Mesenchymal stem cell (in vitro differentiated cells and primary cell): ENCODE results near the gene UGT2B7.

ENCODE experiments used
- DNase-seq: peaks from one replicate; pipeline ENCODE4 v3.0.0-alpha.2; 2013
- H2AFZ ChIP-seq: one replicate; pipeline ENCODE4 v1.6.1; 2013; ENCODE audit warnings: low read depth, mild to moderate bottlenecking, control low read depth, inconsistent platforms, low read length, moderate library complexity
- H2AK5ac ChIP-seq: 2 replicates; pipeline ENCODE4 v1.6.1; 2013; ENCODE audit warnings: low read length, moderate library complexity, mild to moderate bottlenecking, inconsistent platforms; ENCODE audit not compliant: severe bottlenecking
- H2BK120ac ChIP-seq: one replicate; pipeline ENCODE4 v1.6.1; 2013; ENCODE audit warnings: low read depth, mild to moderate bottlenecking, inconsistent platforms, low read length, moderate library complexity
- H2BK12ac ChIP-seq, 2 experiments: one replicate each; pipeline ENCODE4 v1.6.1; 2013; ENCODE audit warnings: inconsistent platforms in 2 of 2, low read length in 2 of 2, mild to moderate bottlenecking in 2 of 2, moderate library complexity in 2 of 2, control low read depth in 1 of 2
- H2BK15ac ChIP-seq: one replicate; pipeline ENCODE4 v1.6.1; 2013; ENCODE audit warnings: mild to moderate bottlenecking, low read depth, inconsistent platforms; ENCODE audit not compliant: poor library complexity, severe bottlenecking
- H2BK5ac ChIP-seq: 2 replicates; pipeline ENCODE4 v1.6.1; 2013; ENCODE audit warnings: low read depth, mild to moderate bottlenecking, low read length, control low read depth, inconsistent platforms; ENCODE audit not compliant: poor library complexity, severe bottlenecking
- H3K14ac ChIP-seq, 2 experiments: one replicate each; pipeline ENCODE4 v1.6.1; 2013; ENCODE audit warnings: inconsistent platforms in 2 of 2, low read length in 2 of 2, control low read depth in 1 of 2, mild to moderate bottlenecking in 1 of 2, moderate library complexity in 1 of 2
- H3K18ac ChIP-seq, 2 experiments: one replicate each; pipeline ENCODE4 v1.6.1; 2013; ENCODE audit warnings: inconsistent platforms in 2 of 2, low read length in 2 of 2, control low read depth in 1 of 2, low read depth in 1 of 2, mild to moderate bottlenecking in 1 of 2
- H3K23ac ChIP-seq, 2 experiments: one replicate each; pipeline ENCODE4 v1.6.1; 2013; ENCODE audit warnings: inconsistent platforms in 2 of 2, low read length in 2 of 2, mild to moderate bottlenecking in 2 of 2, moderate library complexity in 2 of 2, control low read depth in 1 of 2
- H3K27ac ChIP-seq: 2 replicates; pipeline ENCODE4 v1.5.1; 2013; ENCODE audit warnings: mild to moderate bottlenecking, moderate library complexity, low read length, control low read depth, inconsistent platforms; ENCODE audit not compliant: poor library complexity, severe bottlenecking
- H3K27me3 ChIP-seq, 2 experiments: 2 replicates each; pipeline versions ENCODE4 v1.6.1 to v1.7.0; 2013; ENCODE audit warnings: low read length in 2 of 2, mild to moderate bottlenecking in 2 of 2, moderate library complexity in 2 of 2, control low read depth in 1 of 2, inconsistent platforms in 1 of 2; ENCODE audit not compliant: control insufficient read depth in 1 of 2, insufficient read depth in 1 of 2
- H3K36me3 ChIP-seq, 2 experiments: 2 replicates each; pipeline versions ENCODE4 v1.6.1 to v1.7.0; 2013; ENCODE audit warnings: low read length in 2 of 2, control low read depth in 1 of 2, inconsistent platforms in 1 of 2, low read depth in 1 of 2, mild to moderate bottlenecking in 1 of 2; ENCODE audit not compliant: insufficient read depth in 2 of 2, control insufficient read depth in 1 of 2
- H3K4ac ChIP-seq, 2 experiments: one replicate each; pipeline ENCODE4 v1.6.1; 2013; ENCODE audit warnings: inconsistent platforms in 2 of 2, low read length in 2 of 2, mild to moderate bottlenecking in 2 of 2, moderate library complexity in 2 of 2, control low read depth in 1 of 2, low read depth in 1 of 2
- H3K4me1 ChIP-seq: 2 replicates; pipeline ENCODE4 v1.6.1; 2013; ENCODE audit warnings: low read depth, low read length, control low read depth; ENCODE audit not compliant: control insufficient read depth, insufficient read depth
- H3K4me2 ChIP-seq: 2 replicates; pipeline ENCODE4 v1.6.1; 2013; ENCODE audit warnings: low read length, mild to moderate bottlenecking, inconsistent platforms; ENCODE audit not compliant: poor library complexity, severe bottlenecking
- H3K4me3 ChIP-seq, 2 experiments: 2 replicates each; pipeline versions ENCODE4 v1.5.1 to v1.7.0; 2013; ENCODE audit warnings: low read length in 2 of 2, mild to moderate bottlenecking in 2 of 2, control low read depth in 1 of 2, low read depth in 1 of 2; ENCODE audit not compliant: insufficient read depth in 1 of 2
- H3K79me1 ChIP-seq: replicated peaks from 2 replicates; pipeline ENCODE4 v1.6.1; 2013; ENCODE audit warnings: mild to moderate bottlenecking, control low read depth, low read length, inconsistent platforms; ENCODE audit not compliant: poor library complexity, severe bottlenecking
- H3K9ac ChIP-seq: 2 replicates; pipeline ENCODE4 v1.7.0; 2013; ENCODE audit warnings: mild to moderate bottlenecking, low read length, moderate library complexity
- H3K9me3 ChIP-seq: 2 replicates; pipeline ENCODE4 v1.7.0; 2013; ENCODE audit warnings: mild to moderate bottlenecking, low read length; ENCODE audit not compliant: control insufficient read depth
- H4K8ac ChIP-seq: one replicate; pipeline ENCODE4 v1.6.1; 2013; ENCODE audit warnings: inconsistent platforms, mild to moderate bottlenecking, low read length, moderate library complexity
- H4K91ac ChIP-seq: one replicate; pipeline ENCODE4 v1.6.1; 2013; ENCODE audit warnings: mild to moderate bottlenecking, low read length, inconsistent platforms
- WGBS: methylation state at CpG from one replicate; pipeline ENCODE4 v1.1.7; 2013; ENCODE audit warnings: mixed read lengths; 5-methylcytosine and 5-hydroxymethylcytosine counted together

The UGT2B7 gene

DNA sequence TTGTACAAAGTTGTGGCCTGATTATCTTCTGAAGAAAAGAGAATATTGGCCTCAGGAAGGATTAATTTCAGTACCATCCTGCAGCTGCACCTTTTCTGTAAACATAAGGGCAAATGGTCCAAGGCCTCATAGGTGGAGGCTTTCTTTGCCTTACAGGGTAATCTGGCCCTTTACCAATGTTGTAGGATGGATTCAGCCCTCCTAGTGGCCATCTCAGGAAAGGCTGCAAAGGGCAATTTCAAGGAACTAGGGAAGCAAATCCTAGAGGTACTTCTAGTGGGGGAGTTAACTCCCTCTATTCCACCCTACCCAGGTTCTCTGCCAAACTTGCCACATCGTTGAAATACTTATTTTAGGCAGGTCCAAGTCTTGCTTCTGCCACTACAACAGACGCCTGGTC, 60.6 kb downstream of the UGT2B7 start:
- Histone ChIP-seq H2BK12ac (no peak overlapping the region), H4K8ac (no peak overlapping the region), H3K4ac (no peak overlapping the region), H3K14ac (no peak overlapping the region), H2BK5ac (no peak overlapping the region), H3K79me1 (no peaks in the 10 kb centered on the region), H3K36me3 (no peaks in the 10 kb centered on the region), H3K9ac (no peak overlapping the region), H2AFZ (no peak overlapping the region), H3K27ac (no peak overlapping the region), H3K27me3 (no peaks in the 10 kb centered on the region), H2BK120ac (no peak overlapping the region), H3K4me2 (no peak overlapping the region), H2AK5ac (no peak overlapping the region), H3K9me3 (no peaks in the 10 kb centered on the region), H3K18ac (no peak overlapping the region), H3K23ac (no peak overlapping the region), H4K91ac (no peak overlapping the region), H3K4me1 (no peaks in the 10 kb centered on the region), H3K4me3 (no peak overlapping the region), H2BK15ac (no peak overlapping the region)
- WGBS, result 70% methylated on average over 2 of the region's 2 CpGs
- DNase-seq, result peak; percentile 5
